SK-N-SH (cell line): ENCODE measurements around the gene MGAT5B. TPM values are rescaled to one million over a fixed set of nuclear protein-coding genes. Genes with fewer than 3 reads are reported as not detected.

ENCODE experiments used
- CTCF ChIA-PET: fragments of 300-600, 350-600 bp; formaldehyde crosslinking; extraction: SDS; loops from one replicate; lab custom pipeline; 2021; lab: Yijun Ruan, JAX
- POLR2A ChIA-PET: fragments of 350-600 bp; sonication (Branson Sonifier 250); formaldehyde crosslinking; extraction: SDS; loops from one replicate; lab custom pipeline; 2020; ENCODE audit warnings: antibody characterized with exemption, inconsistent platforms; lab: Yijun Ruan, JAX
- DNase-seq: peaks from one replicate; pipeline ENCODE4 v3.0.0; 2012
- H2AFZ ChIP-seq: fragments of 200-600 bp; sonication (generic); 2 replicates; pipeline ENCODE4 v1.8.1; 2016; ENCODE audit warnings: antibody characterized with exemption, mild to moderate bottlenecking, low read depth
- H3F3A ChIP-seq: fragments of 200-600 bp; sonication (generic); replicated peaks from 2 replicates; pipeline ENCODE3; 2016; ENCODE audit warnings: antibody characterized with exemption, mild to moderate bottlenecking; ENCODE audit not compliant: insufficient read depth
- H3K27ac ChIP-seq, 2 experiments: fragments of 200-500 bp in 1 of 2; fragments of 200-600 bp in 1 of 2; sonication (Bioruptor generic) in 1 of 2; sonication (generic), shearing (Covaris generic) in 1 of 2; 2 replicates each; pipeline versions ENCODE4 v1.5.1 to v1.6.1; 2014 to 2016; ENCODE audit warnings: low read depth in 2 of 2, inconsistent platforms in 1 of 2, low read length in 1 of 2, mild to moderate bottlenecking in 1 of 2, mixed read lengths in 1 of 2
- H3K27me3 ChIP-seq: fragments of 200-600 bp; sonication (generic), shearing (Covaris generic); 2 replicates; pipeline ENCODE4 v1.6.1; 2016; ENCODE audit warnings: mixed run types; ENCODE audit not compliant: insufficient read depth
- H3K36me3 ChIP-seq, 2 experiments: fragments of 200-500 bp in 1 of 2; fragments of 200-600 bp in 1 of 2; sonication (Bioruptor generic) in 1 of 2; sonication (generic) in 1 of 2; replicated peaks in 1 of 2; 2 replicates each; pipeline versions ENCODE3 to v1.5.1; 2014 to 2016; ENCODE audit warnings: low read length in 1 of 2, mild to moderate bottlenecking in 1 of 2; ENCODE audit not compliant: insufficient read depth in 2 of 2, control insufficient read depth in 1 of 2
- H3K4me1 ChIP-seq, 2 experiments: fragments of 200-500 bp in 1 of 2; fragments of 200-600 bp in 1 of 2; sonication (Bioruptor generic) in 1 of 2; sonication (generic), shearing (Covaris generic) in 1 of 2; 2 replicates each; pipeline versions ENCODE4 v1.5.1 to v1.6.1; 2014 to 2016; ENCODE audit warnings: low read depth in 1 of 2, low read length in 1 of 2, mixed run types in 1 of 2; ENCODE audit not compliant: insufficient read depth in 2 of 2, control insufficient read depth in 1 of 2
- H3K4me2 ChIP-seq: fragments of 200-600 bp; sonication (generic), shearing (Covaris generic); 2 replicates; pipeline ENCODE4 v1.6.1; 2017; ENCODE audit warnings: mixed run types
- H3K4me3 ChIP-seq, 2 experiments: fragments of 200-500 bp in 1 of 2; fragments of 200-600 bp in 1 of 2; sonication (Bioruptor generic) in 1 of 2; sonication (generic), shearing (Covaris generic) in 1 of 2; 2 replicates each; pipeline versions ENCODE4 v1.5.1 to v1.8.1; 2014 to 2016; ENCODE audit warnings: low read depth in 2 of 2, inconsistent platforms in 1 of 2, low read length in 1 of 2, mild to moderate bottlenecking in 1 of 2, mixed read lengths in 1 of 2, moderate library complexity in 1 of 2
- H3K79me2 ChIP-seq: fragments of 200-600 bp; sonication (generic); 2 replicates; pipeline ENCODE4 v1.8.1; 2017; ENCODE audit warnings: mild to moderate bottlenecking; ENCODE audit not compliant: insufficient read depth
- H3K9ac ChIP-seq: fragments of 200-600 bp; sonication (generic); 2 replicates; pipeline ENCODE4 v1.6.1; 2017; ENCODE audit warnings: mixed run types
- H3K9me2 ChIP-seq: fragments of 200-600 bp; sonication (generic); 2 replicates; pipeline ENCODE4 v1.6.1; 2017; ENCODE audit warnings: mixed run types
- H3K9me3 ChIP-seq: fragments of 200-600 bp; sonication (generic); 2 replicates; pipeline ENCODE4 v1.6.1; 2017; ENCODE audit warnings: mixed run types, mild to moderate bottlenecking, moderate library complexity
- H4K20me1 ChIP-seq: fragments of 200-600 bp; sonication (generic); 2 replicates; pipeline ENCODE4 v1.6.1; 2017; ENCODE audit warnings: mild to moderate bottlenecking, mixed run types; ENCODE audit not compliant: insufficient read depth
- EP300 ChIP-seq, 2 experiments: IDR thresholded peaks; 2 replicates each; pipeline versions ENCODE4 v1.4.0 to v1.6.1; 2012; ENCODE audit warnings: borderline replicate concordance in 1 of 2, low read depth in 1 of 2, low read length in 1 of 2
- FOSL2 ChIP-seq: IDR thresholded peaks from 2 replicates; pipeline ENCODE4 v1.4.0; 2012; ENCODE audit warnings: low read depth, mild to moderate bottlenecking, moderate library complexity, borderline replicate concordance
- GABPA ChIP-seq: IDR thresholded peaks from 2 replicates; pipeline ENCODE4 v1.4.0; 2012; ENCODE audit warnings: low read depth, mild to moderate bottlenecking
- PBX3 ChIP-seq: IDR thresholded peaks from 2 replicates; pipeline ENCODE4; 2012
- RCOR1 ChIP-seq: fragments of 150-350 bp; IDR thresholded peaks from 2 replicates; pipeline ENCODE4 v1.6.1; 2017; ENCODE audit warnings: antibody characterized with exemption, low read length
- SIN3A ChIP-seq: IDR thresholded peaks from 2 replicates; pipeline ENCODE4 v1.6.1; 2012; ENCODE audit warnings: low read depth, mild to moderate bottlenecking, low read length, moderate library complexity, borderline replicate concordance
- WGBS: methylation state at CpG from one replicate; pipeline ENCODE4 v1.1.6; 2017; ENCODE audit warnings: low lambda C conversion rate; 5-methylcytosine and 5-hydroxymethylcytosine counted together
- polyA plus RNA-seq, 3 experiments: library from polyadenylated mRNA; depleted of rRNA; stranded (reverse); fragments of >200 nt; gene quantifications; 2 replicates each; pipeline ENCODE4 v1.2.3, GENCODE V29; 2012
- TF ChIP-seq, protein P1 (sequence below): IDR thresholded peaks from 2 replicates; pipeline ENCODE4 v1.4.0; 2012; ENCODE audit warnings: low read depth, borderline replicate concordance
- TF ChIP-seq, protein P2 (sequence below): IDR thresholded peaks from 2 replicates; pipeline ENCODE4 v1.6.1; 2012; ENCODE audit warnings: mild to moderate bottlenecking, low read depth, low read length, moderate library complexity

MGAT5B gene
- polyA plus RNA-seq, 1 of the 3 experiments (the other 2 are of a cell fraction), result 13.8 TPM

GRCh38 chr17:76869496-76870376, 1.5 kb downstream of the MGAT5B start:
- no peak overlapping the region for H3K27ac ChIP-seq
- H3K4me3 ChIP-seq, result peak overlapping the region; percentile 56 to 74
- peak overlapping the region; percentile 65 for H3K4me2 ChIP-seq
- CTCF ChIA-PET, result interaction anchor here (0.8 to 12.2 kb wide), 26 partner anchors 10 to 219 kb away, joined by 3 to 594 read pairs (median 12); no protein-coding TSS in a partner anchor
- WGBS, result 44% methylated on average over 32 of the region's 80 CpGs
- peak overlapping the region; percentile 83 for H2AFZ ChIP-seq
- H3K4me1 ChIP-seq, result peaks cover 17 to 45% of the 10 kb centered on the region in 2 experiments; a peak in 3 of 4 replicates
- POLR2A ChIA-PET, result no interaction called here
- no peaks in the 10 kb centered on the region for H3K9me2 ChIP-seq
- H3K27me3 ChIP-seq, result no peaks in the 10 kb centered on the region
- peaks cover 37% of the 10 kb centered on the region for H3F3A ChIP-seq
- H3K36me3 ChIP-seq, result peaks cover 0 to 2% of the 10 kb centered on the region in 2 experiments
- H3K9ac ChIP-seq, result peak overlapping the region; percentile 67
- no peaks in the 10 kb centered on the region for H3K9me3 ChIP-seq
- H4K20me1 ChIP-seq, result no peaks in the 10 kb centered on the region
- peaks cover 40% of the 10 kb centered on the region for H3K79me2 ChIP-seq
- TF ChIP-seq FOSL2 (no peak), SIN3A (no peak), EP300 (IDR thresholded peaks at IDR 0.05; ENCODE audit: borderline replicate concordance in 1 of 2, low read depth in 1 of 2, low read length in 1 of 2) (no peak), GABPA (no peak), PBX3 (no peak)
- TF ChIP-seq, protein P1, sequence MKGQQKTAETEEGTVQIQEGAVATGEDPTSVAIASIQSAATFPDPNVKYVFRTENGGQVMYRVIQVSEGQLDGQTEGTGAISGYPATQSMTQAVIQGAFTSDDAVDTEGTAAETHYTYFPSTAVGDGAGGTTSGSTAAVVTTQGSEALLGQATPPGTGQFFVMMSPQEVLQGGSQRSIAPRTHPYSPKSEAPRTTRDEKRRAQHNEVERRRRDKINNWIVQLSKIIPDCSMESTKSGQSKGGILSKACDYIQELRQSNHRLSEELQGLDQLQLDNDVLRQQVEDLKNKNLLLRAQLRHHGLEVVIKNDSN, result no peak
- TF ChIP-seq, all 33 proteins: peak for 0
- peak; percentile 90 for DNase-seq

GRCh38 chr17:76870377-76870714, 2.1 kb downstream of the MGAT5B start:
- H3K4me1 ChIP-seq, result peaks cover 17 to 45% of the 10 kb centered on the region in 2 experiments; a peak in 3 of 4 replicates
- H3K36me3 ChIP-seq, result peaks cover 0 to 8% of the 10 kb centered on the region in 2 experiments
- no peak overlapping the region for H3K4me3 ChIP-seq
- ChIA-PET POLR2A (no interaction called here), CTCF (interaction anchor here (0.9 to 12.2 kb wide), 19 partner anchors 9 to 377 kb away, joined by 3 to 594 read pairs (median 4); no protein-coding TSS in a partner anchor)
- H4K20me1 ChIP-seq, result no peaks in the 10 kb centered on the region
- H3K4me2 ChIP-seq, result peak overlapping the region; percentile 65; the same call in 1 of the 2 replicates
- no peak overlapping the region for H3K9ac ChIP-seq
- no peak for TF ChIP-seq RCOR1
- TF ChIP-seq, protein P2, sequence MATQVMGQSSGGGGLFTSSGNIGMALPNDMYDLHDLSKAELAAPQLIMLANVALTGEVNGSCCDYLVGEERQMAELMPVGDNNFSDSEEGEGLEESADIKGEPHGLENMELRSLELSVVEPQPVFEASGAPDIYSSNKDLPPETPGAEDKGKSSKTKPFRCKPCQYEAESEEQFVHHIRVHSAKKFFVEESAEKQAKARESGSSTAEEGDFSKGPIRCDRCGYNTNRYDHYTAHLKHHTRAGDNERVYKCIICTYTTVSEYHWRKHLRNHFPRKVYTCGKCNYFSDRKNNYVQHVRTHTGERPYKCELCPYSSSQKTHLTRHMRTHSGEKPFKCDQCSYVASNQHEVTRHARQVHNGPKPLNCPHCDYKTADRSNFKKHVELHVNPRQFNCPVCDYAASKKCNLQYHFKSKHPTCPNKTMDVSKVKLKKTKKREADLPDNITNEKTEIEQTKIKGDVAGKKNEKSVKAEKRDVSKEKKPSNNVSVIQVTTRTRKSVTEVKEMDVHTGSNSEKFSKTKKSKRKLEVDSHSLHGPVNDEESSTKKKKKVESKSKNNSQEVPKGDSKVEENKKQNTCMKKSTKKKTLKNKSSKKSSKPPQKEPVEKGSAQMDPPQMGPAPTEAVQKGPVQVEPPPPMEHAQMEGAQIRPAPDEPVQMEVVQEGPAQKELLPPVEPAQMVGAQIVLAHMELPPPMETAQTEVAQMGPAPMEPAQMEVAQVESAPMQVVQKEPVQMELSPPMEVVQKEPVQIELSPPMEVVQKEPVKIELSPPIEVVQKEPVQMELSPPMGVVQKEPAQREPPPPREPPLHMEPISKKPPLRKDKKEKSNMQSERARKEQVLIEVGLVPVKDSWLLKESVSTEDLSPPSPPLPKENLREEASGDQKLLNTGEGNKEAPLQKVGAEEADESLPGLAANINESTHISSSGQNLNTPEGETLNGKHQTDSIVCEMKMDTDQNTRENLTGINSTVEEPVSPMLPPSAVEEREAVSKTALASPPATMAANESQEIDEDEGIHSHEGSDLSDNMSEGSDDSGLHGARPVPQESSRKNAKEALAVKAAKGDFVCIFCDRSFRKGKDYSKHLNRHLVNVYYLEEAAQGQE, result peak; percentile 97
- TF ChIP-seq, all 33 proteins: peak for 1
- WGBS, result 90% methylated on average over 9 of the region's 16 CpGs
- Histone ChIP-seq H3K27ac (peak overlapping the region in 1 of 2 experiments; percentile 86; a peak in 1 of 4 replicates), H3F3A (peaks cover 37% of the 10 kb centered on the region), H3K9me2 (no peaks in the 10 kb centered on the region), H3K79me2 (peaks cover 45% of the 10 kb centered on the region), H2AFZ (no peak overlapping the region), H3K27me3 (no peaks in the 10 kb centered on the region), H3K9me3 (no peaks in the 10 kb centered on the region)
- DNase-seq, result no peak
